Endodermal cell (in vitro differentiated cells): ENCODE data around the gene LSM7. TPM values are rescaled to one million over a fixed set of nuclear protein-coding genes. Genes with fewer than 3 reads are reported as not detected.

ENCODE experiments used
- DNase-seq: peaks from one replicate; pipeline ENCODE4 v3.0.0-alpha.2; 2017
- H3K27ac ChIP-seq: 2 replicates; pipeline ENCODE4 v1.5.1; 2013; ENCODE audit warnings: mild to moderate bottlenecking, low read depth, low read length, moderate library complexity
- H3K27me3 ChIP-seq: 2 replicates; pipeline ENCODE4 v1.6.1; 2013; ENCODE audit warnings: mild to moderate bottlenecking, low read length, moderate library complexity; ENCODE audit not compliant: insufficient read depth, control insufficient read depth, poor library complexity, severe bottlenecking
- H3K36me3 ChIP-seq: 2 replicates; pipeline ENCODE4 v1.7.0; 2013; ENCODE audit warnings: mild to moderate bottlenecking, low read length, moderate library complexity; ENCODE audit not compliant: control insufficient read depth, insufficient read depth
- H3K4me1 ChIP-seq: one replicate; pipeline ENCODE4 v1.7.0; 2013; ENCODE audit warnings: low read length; ENCODE audit not compliant: control insufficient read depth, insufficient read depth
- H3K4me3 ChIP-seq: 2 replicates; pipeline ENCODE4 v1.5.1; 2013; ENCODE audit warnings: mild to moderate bottlenecking, low read length, moderate library complexity
- H3K9ac ChIP-seq: 2 replicates; pipeline ENCODE4 v1.6.1; 2013; ENCODE audit warnings: mild to moderate bottlenecking, low read length, moderate library complexity; ENCODE audit not compliant: poor library complexity, severe bottlenecking; ENCODE audit errors: extremely low read depth
- H3K9me3 ChIP-seq: 2 replicates; pipeline ENCODE4 v1.6.1; 2013; ENCODE audit warnings: mild to moderate bottlenecking, low read length, moderate library complexity; ENCODE audit not compliant: control insufficient read depth
- H3K27ac Mint-ChIP-seq: 2 replicates; pipeline ENCODE4 v1.8.0; 2020; ENCODE audit warnings: mixed read lengths
- H3K27me3 Mint-ChIP-seq: 2 replicates; pipeline ENCODE4 v1.8.0; 2021; ENCODE audit warnings: mild to moderate bottlenecking, mixed read lengths; ENCODE audit not compliant: insufficient read depth
- H3K36me3 Mint-ChIP-seq: 2 replicates; pipeline ENCODE4 v1.8.0; 2020; ENCODE audit warnings: low read depth, mixed read lengths
- H3K4me1 Mint-ChIP-seq: 2 replicates; pipeline ENCODE4 v1.8.0; 2020; ENCODE audit warnings: mixed read lengths
- H3K4me3 Mint-ChIP-seq: 2 replicates; pipeline ENCODE4 v1.8.0; 2020; ENCODE audit warnings: mild to moderate bottlenecking, moderate library complexity, mixed read lengths
- H3K9me3 Mint-ChIP-seq: 2 replicates; pipeline ENCODE4 v1.8.0; 2020; ENCODE audit warnings: mild to moderate bottlenecking, mixed read lengths
- WGBS, 2 experiments: methylation state at CpG; one replicate each; pipeline versions ENCODE4 v1.1.5 to v1.1.7; 2013; ENCODE audit warnings: missing lambda C conversion rate in 2 of 2, mixed read lengths in 1 of 2; ENCODE audit not compliant: insufficient coverage in 1 of 2, insufficient read length in 1 of 2; 5-methylcytosine and 5-hydroxymethylcytosine counted together
- total RNA-seq, 2 donors: library from RNA; stranded (reverse); fragmentation: NEBNext Ultra II Directional in 1 of 2; extraction: Animal tissue kit (Norgen Biotek cat#: 25700) in 1 of 2; gene quantifications; 2 replicates in 1 of 2; 3 replicates in 1 of 2; pipeline ENCODE4 v1.2.1, GENCODE V29; 2021
- TF ChIP-seq, protein P1 (sequence below): fragments of 200-600 bp; sonication (generic); conservative IDR thresholded peaks from 2 replicates; pipeline ENCODE4 v1.5.0; 2021; ENCODE audit warnings: antibody characterized with exemption, mild to moderate bottlenecking

Gene LSM7
- total RNA-seq, 2 donors from 2014 or later = 141 to 149 TPM

GRCh38 chr19:2318923-2319322 is 9.5 kb downstream of the LSM7 start:
- TF ChIP-seq, protein P1, sequence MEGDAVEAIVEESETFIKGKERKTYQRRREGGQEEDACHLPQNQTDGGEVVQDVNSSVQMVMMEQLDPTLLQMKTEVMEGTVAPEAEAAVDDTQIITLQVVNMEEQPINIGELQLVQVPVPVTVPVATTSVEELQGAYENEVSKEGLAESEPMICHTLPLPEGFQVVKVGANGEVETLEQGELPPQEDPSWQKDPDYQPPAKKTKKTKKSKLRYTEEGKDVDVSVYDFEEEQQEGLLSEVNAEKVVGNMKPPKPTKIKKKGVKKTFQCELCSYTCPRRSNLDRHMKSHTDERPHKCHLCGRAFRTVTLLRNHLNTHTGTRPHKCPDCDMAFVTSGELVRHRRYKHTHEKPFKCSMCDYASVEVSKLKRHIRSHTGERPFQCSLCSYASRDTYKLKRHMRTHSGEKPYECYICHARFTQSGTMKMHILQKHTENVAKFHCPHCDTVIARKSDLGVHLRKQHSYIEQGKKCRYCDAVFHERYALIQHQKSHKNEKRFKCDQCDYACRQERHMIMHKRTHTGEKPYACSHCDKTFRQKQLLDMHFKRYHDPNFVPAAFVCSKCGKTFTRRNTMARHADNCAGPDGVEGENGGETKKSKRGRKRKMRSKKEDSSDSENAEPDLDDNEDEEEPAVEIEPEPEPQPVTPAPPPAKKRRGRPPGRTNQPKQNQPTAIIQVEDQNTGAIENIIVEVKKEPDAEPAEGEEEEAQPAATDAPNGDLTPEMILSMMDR = no peak
- no peaks in the 10 kb centered on the region for H3K4me1 ChIP-seq
- no peaks in the 10 kb centered on the region for H3K27me3 ChIP-seq
- no peak for DNase-seq
- no peak overlapping the region for H3K4me3 Mint-ChIP-seq
- H3K27ac Mint-ChIP-seq = no peak overlapping the region
- no peak overlapping the region for H3K4me3 ChIP-seq
- no peak overlapping the region for H3K9ac ChIP-seq
- peaks cover 13% of the 10 kb centered on the region for H3K27me3 Mint-ChIP-seq
- H3K4me1 Mint-ChIP-seq = peaks cover 3% of the 10 kb centered on the region
- peaks cover 12% of the 10 kb centered on the region for H3K36me3 ChIP-seq
- 88 to 90% methylated on average over 2 to 5 of the region's 6 CpGs for WGBS, 2 experiments
- H3K36me3 Mint-ChIP-seq = peaks cover 8% of the 10 kb centered on the region
- H3K9me3 ChIP-seq = peaks cover 15% of the 10 kb centered on the region
- H3K9me3 Mint-ChIP-seq = peaks cover 14% of the 10 kb centered on the region
- no peak overlapping the region for H3K27ac ChIP-seq

- no peak overlapping the region for H3K27ac ChIP-seq
- Mint-ChIP-seq H3K36me3 (peaks cover 1% of the 10 kb centered on the region), H3K9me3 (peaks cover 14% of the 10 kb centered on the region), H3K4me1 (peaks cover 3% of the 10 kb centered on the region), H3K4me3 (no peak overlapping the region), H3K27me3 (peaks cover 21% of the 10 kb centered on the region), H3K27ac (no peak overlapping the region)
- TF ChIP-seq, protein P1 = no peak
- H3K4me3 ChIP-seq = no peak overlapping the region
- H3K27me3 ChIP-seq = no peaks in the 10 kb centered on the region
- peaks cover 8% of the 10 kb centered on the region for H3K36me3 ChIP-seq
- H3K9me3 ChIP-seq = peaks cover 15% of the 10 kb centered on the region
- DNase-seq = no peak
- no peak overlapping the region for H3K9ac ChIP-seq
- 92 to 94% methylated on average over 18 to 25 of the region's 25 CpGs for WGBS, 2 experiments
- no peaks in the 10 kb centered on the region for H3K4me1 ChIP-seq
These were observed 10.6 kb downstream of the LSM7 start for GRCh38 chr19:2317756-2318155.

DNA sequence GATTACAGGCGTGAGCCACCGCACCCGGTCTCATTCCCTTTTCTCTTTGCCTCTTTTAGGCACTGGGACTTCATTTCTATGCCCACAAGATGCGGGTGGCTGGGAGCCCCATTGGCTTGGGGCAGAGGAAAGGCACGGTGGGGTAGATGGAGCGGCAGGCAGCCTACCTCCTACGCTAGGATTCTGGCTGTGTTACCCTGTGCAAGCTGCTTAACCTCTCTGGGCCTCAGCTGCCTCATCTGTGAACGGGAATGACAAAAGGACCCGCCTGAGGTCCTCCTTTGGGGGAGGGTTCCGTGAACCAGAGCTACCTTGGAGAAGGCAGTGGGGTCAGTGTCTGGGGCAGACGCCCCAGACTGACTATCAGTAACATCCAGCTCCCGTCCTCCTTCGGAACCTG is 11.1 kb downstream of the LSM7 start:
- no peak overlapping the region for H3K4me3 Mint-ChIP-seq
- no peak overlapping the region for H3K27ac Mint-ChIP-seq
- H3K36me3 Mint-ChIP-seq = peaks cover 1% of the 10 kb centered on the region

More for the DNA sequence above, 11.1 kb downstream of the LSM7 start:
- Histone ChIP-seq H3K4me3 (no peak overlapping the region), H3K9me3 (peaks cover 15% of the 10 kb centered on the region), H3K9ac (no peak overlapping the region), H3K4me1 (no peaks in the 10 kb centered on the region), H3K36me3 (peaks cover 4% of the 10 kb centered on the region), H3K27me3 (no peaks in the 10 kb centered on the region), H3K27ac (no peak overlapping the region)
- WGBS, 2 experiments = 91 to 97% methylated on average over 6 to 13 of the region's 13 CpGs
- peaks cover 22% of the 10 kb centered on the region for H3K27me3 Mint-ChIP-seq
- H3K9me3 Mint-ChIP-seq = peaks cover 14% of the 10 kb centered on the region
- H3K4me1 Mint-ChIP-seq = peaks cover 3% of the 10 kb centered on the region
- no peak for DNase-seq
- TF ChIP-seq, protein P1 = no peak
